CD4-positive, alpha-beta T cell (primary cell): ENCODE results near the gene WDR89. TPM values are rescaled to one million over a fixed set of nuclear protein-coding genes. Genes with fewer than 3 reads are reported as not detected.

Experiments used
- ATAC-seq: fragments of 200-7000 bp; cut with Tn5 transposase; one replicate; pipeline ENCODE4 v1.10.0; 2022; ENCODE audit warnings: mild to moderate bottlenecking; ENCODE audit not compliant: poor library complexity
- CTCF ChIA-PET: fragments of 350-600 bp; sonication (Branson Sonifier 250); formaldehyde crosslinking; loops from one replicate; lab custom pipeline; 2021; ENCODE audit warnings: antibody characterized with exemption, inconsistent platforms; lab: Charles Lee
- POLR2A ChIA-PET: fragments of 350-600 bp; sonication (Branson Sonifier 250); formaldehyde crosslinking; loops from one replicate; lab custom pipeline; 2021; ENCODE audit warnings: antibody characterized with exemption, inconsistent platforms; lab: Charles Lee
- DNase-seq, 14 experiments: peaks; one replicate each; pipeline ENCODE4 v3.0.0-alpha.2; 2013 to 2020; ENCODE audit warnings: mixed read lengths in 2 of 14
- H3K27ac ChIP-seq, 2 donors: one replicate each; pipeline versions ENCODE4 v1.5.1 to v1.7.0; 2013; ENCODE audit warnings: low read length in 2 of 2, low read depth in 1 of 2, mild to moderate bottlenecking in 1 of 2
- H3K27me3 ChIP-seq, 2 experiments: 1 replicate in 1 of 2; 2 replicates in 1 of 2; pipeline versions ENCODE4 v1.6.1 to v1.7.0; 2013; ENCODE audit warnings: low read length in 2 of 2, control low read depth in 1 of 2, mild to moderate bottlenecking in 1 of 2, moderate library complexity in 1 of 2; ENCODE audit not compliant: insufficient read depth in 2 of 2, control insufficient read depth in 1 of 2
- H3K36me3 ChIP-seq: one replicate; pipeline ENCODE4 v1.6.1; 2013; ENCODE audit warnings: low read length, control low read depth; ENCODE audit not compliant: insufficient read depth
- H3K4me1 ChIP-seq: one replicate; pipeline ENCODE4 v1.6.1; 2013; ENCODE audit warnings: low read length, control low read depth; ENCODE audit not compliant: insufficient read depth
- H3K4me3 ChIP-seq: one replicate; pipeline ENCODE4 v1.5.1; 2013; ENCODE audit warnings: mild to moderate bottlenecking, low read length, moderate library complexity
- H3K9me3 ChIP-seq, 2 experiments: 1 replicate in 1 of 2; 2 replicates in 1 of 2; pipeline versions ENCODE4 v1.6.1 to v1.7.0; 2013; ENCODE audit warnings: low read length in 2 of 2, mild to moderate bottlenecking in 2 of 2, control low read depth in 1 of 2, moderate library complexity in 1 of 2; ENCODE audit not compliant: control insufficient read depth in 1 of 2, insufficient read depth in 1 of 2
- H3K27ac Mint-ChIP-seq: one replicate; pipeline ENCODE4 v1.8.0; 2020; ENCODE audit warnings: mixed read lengths
- H3K27me3 Mint-ChIP-seq: one replicate; pipeline ENCODE4 v1.8.0; 2021; ENCODE audit warnings: mixed read lengths
- H3K36me3 Mint-ChIP-seq: one replicate; pipeline ENCODE4 v1.8.0; 2021; ENCODE audit warnings: low read depth, mixed read lengths
- H3K4me1 Mint-ChIP-seq: one replicate; pipeline ENCODE4 v1.8.0; 2021; ENCODE audit warnings: low read depth, mixed read lengths
- H3K4me3 Mint-ChIP-seq: one replicate; pipeline ENCODE4 v1.8.0; 2020; ENCODE audit warnings: mild to moderate bottlenecking, mixed read lengths
- H3K9me3 Mint-ChIP-seq: one replicate; pipeline ENCODE4 v1.8.0; 2020; ENCODE audit warnings: mixed read lengths
- intact Hi-C, 2 experiments: fragments of 100-400 bp; cut with DNase I in 1 of 2; cut with micrococcal nuclease in 1 of 2; formaldehyde crosslinking; loops; one replicate each; pipeline versions ENCODE4 v1.15.1 to v1.9.0; 2023 to 2025; cut with DNase I, micrococcal nuclease
- total RNA-seq, 174 experiments: library from RNA in 2 of 174; stranded (reverse) in 2 of 174; gene quantifications; one replicate each; pipeline ENCODE4 v1.2.3 and lab custom pipeline; 2021 to 2026
- TF ChIP-seq, protein P1 (sequence below): fragments of 200-600 bp; IDR thresholded peaks from one replicate; pipeline ENCODE4 v1.8.0; 2022; ENCODE audit warnings: antibody characterized with exemption, mild to moderate bottlenecking

WDR89 gene
- total RNA-seq, 2 experiments from 2014 or later = 12.4 to 13.4 TPM

DNA sequence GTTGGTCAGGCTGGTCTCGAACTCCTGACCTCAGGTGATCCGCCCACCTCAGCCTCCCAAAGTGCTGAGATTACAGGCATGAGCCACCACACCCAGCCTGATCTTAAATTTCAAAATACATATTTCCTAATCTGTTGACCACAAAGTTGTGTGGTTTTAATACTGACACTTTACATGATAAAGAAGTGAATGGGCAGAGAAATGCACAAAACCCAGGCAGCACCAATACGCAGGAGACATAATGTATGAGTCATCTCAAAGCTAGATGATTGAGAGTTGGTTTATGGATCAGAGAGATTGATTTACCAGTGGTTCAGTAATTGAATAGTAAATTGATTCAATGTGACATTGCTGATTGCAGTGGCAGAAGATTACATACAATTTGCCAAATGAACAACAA is 79.3 kb downstream of the WDR89 start:
- peaks cover 0 to 2% of the 10 kb centered on the region in 2 experiments for H3K27me3 ChIP-seq
- Mint-ChIP-seq H3K4me3 (no peak overlapping the region), H3K27me3 (peaks cover 15% of the 10 kb centered on the region), H3K36me3 (no peaks in the 10 kb centered on the region), H3K4me1 (no peaks in the 10 kb centered on the region), H3K9me3 (no peaks in the 10 kb centered on the region), H3K27ac (no peak overlapping the region)
- no peak overlapping the region for H3K4me3 ChIP-seq
- CTCF ChIA-PET = no interaction called here
- intact Hi-C loops = no loop called here
- H3K4me1 ChIP-seq = no peaks in the 10 kb centered on the region
- H3K9me3 ChIP-seq = no peaks in the 10 kb centered on the region
- DNase-seq (no peak), ATAC-seq (no peak)
- H3K27ac ChIP-seq = no peak overlapping the region
- H3K36me3 ChIP-seq = no peaks in the 10 kb centered on the region
- POLR2A ChIA-PET = no interaction called here
- TF ChIP-seq, protein P1, sequence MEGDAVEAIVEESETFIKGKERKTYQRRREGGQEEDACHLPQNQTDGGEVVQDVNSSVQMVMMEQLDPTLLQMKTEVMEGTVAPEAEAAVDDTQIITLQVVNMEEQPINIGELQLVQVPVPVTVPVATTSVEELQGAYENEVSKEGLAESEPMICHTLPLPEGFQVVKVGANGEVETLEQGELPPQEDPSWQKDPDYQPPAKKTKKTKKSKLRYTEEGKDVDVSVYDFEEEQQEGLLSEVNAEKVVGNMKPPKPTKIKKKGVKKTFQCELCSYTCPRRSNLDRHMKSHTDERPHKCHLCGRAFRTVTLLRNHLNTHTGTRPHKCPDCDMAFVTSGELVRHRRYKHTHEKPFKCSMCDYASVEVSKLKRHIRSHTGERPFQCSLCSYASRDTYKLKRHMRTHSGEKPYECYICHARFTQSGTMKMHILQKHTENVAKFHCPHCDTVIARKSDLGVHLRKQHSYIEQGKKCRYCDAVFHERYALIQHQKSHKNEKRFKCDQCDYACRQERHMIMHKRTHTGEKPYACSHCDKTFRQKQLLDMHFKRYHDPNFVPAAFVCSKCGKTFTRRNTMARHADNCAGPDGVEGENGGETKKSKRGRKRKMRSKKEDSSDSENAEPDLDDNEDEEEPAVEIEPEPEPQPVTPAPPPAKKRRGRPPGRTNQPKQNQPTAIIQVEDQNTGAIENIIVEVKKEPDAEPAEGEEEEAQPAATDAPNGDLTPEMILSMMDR = no peak

- ATAC-seq (no peak), DNase-seq (no peak)
- no peaks in the 10 kb centered on the region for H3K4me1 ChIP-seq
- H3K9me3 ChIP-seq = no peaks in the 10 kb centered on the region
- no peaks in the 10 kb centered on the region for H3K27me3 Mint-ChIP-seq
- H3K27ac ChIP-seq = no peak overlapping the region
- ChIA-PET CTCF (no interaction called here), POLR2A (no interaction called here)
- no peaks in the 10 kb centered on the region for H3K4me1 Mint-ChIP-seq
- H3K9me3 Mint-ChIP-seq = no peaks in the 10 kb centered on the region
- no peak overlapping the region for H3K27ac Mint-ChIP-seq
- TF ChIP-seq, protein P1 = no peak
- no peaks in the 10 kb centered on the region for H3K36me3 Mint-ChIP-seq
- no peak overlapping the region for H3K4me3 ChIP-seq
- peaks cover 0 to 4% of the 10 kb centered on the region in 2 experiments for H3K27me3 ChIP-seq
- intact Hi-C loops = no loop called here
- no peak overlapping the region for H3K4me3 Mint-ChIP-seq
- no peaks in the 10 kb centered on the region for H3K36me3 ChIP-seq
Measured at GRCh38 chr14:63555572-63555971, 86.1 kb downstream of the WDR89 start.

DNA sequence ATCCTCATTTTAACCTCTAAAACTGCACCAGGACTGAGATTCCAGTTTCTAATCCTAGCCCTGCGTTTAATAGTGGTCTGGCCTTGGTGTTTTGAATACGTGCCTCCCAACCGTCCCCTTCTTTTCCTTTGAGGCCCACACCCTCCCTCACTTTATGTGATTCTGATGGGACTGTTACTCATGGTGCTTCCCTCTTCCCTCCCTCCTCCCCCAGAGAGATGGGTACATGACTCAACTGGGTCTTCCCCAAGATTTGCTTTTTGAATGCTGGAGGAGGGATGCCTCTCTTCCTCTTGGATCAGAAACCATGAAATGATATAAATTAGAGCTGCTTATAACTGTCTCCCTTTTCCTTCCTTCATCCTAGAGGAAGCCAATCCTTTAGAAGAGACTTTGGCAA is 90.3 kb downstream of the WDR89 start:
- ATAC-seq (no peak), DNase-seq (peak in 1 of 14 experiments; percentile 15)
- CTCF ChIA-PET = no interaction called here
- TF ChIP-seq, protein P1 = no peak
- Histone ChIP-seq H3K4me1 (no peaks in the 10 kb centered on the region), H3K9me3 (no peaks in the 10 kb centered on the region), H3K27me3 (no peaks in the 10 kb centered on the region), H3K27ac (no peak overlapping the region), H3K36me3 (no peaks in the 10 kb centered on the region), H3K4me3 (no peak overlapping the region)
- Mint-ChIP-seq H3K27me3 (no peaks in the 10 kb centered on the region), H3K4me1 (no peaks in the 10 kb centered on the region), H3K36me3 (no peaks in the 10 kb centered on the region), H3K4me3 (no peak overlapping the region), H3K9me3 (no peaks in the 10 kb centered on the region), H3K27ac (no peak overlapping the region)
- intact Hi-C loops = no loop called here
- POLR2A ChIA-PET = interaction anchor here (1.1 kb wide), 1 partner anchor 8 kb away, joined by 3 read pairs; the partner anchor contains the start of gene PPP2R5E
